ENCODE measurements around the gene TMEM119.
"Not testable (repeated sequence)": the region's sequence is repeated elsewhere in the genome, so short reads cannot be mapped to it uniquely, and the experiment has no call there.

TMEM119 gene

GRCh38 chr12:108563136-108563803 lies 34.6 kb downstream of the TMEM119 start:
- DNase-seq: peak; percentile 30

DNA sequence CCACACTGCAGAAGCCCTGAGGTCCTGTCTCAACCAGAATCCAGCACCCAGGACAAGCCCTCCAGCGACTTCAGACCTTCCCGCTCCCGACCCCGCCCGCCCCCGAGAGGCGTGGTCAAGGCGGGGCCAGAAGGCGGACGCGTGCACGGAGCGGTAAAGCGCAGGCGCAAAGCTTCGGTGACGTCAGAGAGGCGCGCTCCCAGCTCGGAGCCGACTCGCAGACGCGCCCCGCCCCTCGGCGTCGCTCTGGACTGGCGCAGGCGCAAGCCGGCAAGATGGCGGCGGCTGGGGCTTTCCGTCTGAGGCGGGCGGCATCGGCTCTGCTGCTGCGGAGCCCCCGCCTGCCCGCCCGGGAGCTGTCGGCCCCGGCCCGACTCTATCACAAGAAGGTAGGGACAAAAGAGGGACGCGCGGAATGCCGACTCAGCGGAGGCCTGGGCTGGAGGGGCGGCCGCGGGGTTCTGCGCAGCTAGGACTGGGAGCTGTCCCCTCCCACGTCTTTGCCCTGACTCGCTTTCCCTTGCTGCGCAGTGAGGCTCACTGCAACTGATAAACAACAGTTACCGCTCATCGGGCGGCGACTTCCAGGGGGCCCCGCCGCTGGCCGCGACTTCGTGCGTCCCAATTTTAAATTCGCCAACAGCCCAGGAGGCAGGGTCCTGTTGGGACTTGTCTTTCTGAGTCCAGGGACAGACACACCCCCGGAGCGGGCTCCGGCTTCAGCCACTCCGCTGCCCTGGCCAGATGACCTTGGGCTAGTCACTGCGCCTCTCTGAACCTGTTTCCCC lies 35.3 kb downstream of the TMEM119 start, which contains the start of gene ISCU:
ISCU (plus strand) TSS at position 249 of the 788 bp plus-strand sequence; CDS start at position 276, 27 bp downstream.
- DNase-seq: peak; percentile 96

DNA sequence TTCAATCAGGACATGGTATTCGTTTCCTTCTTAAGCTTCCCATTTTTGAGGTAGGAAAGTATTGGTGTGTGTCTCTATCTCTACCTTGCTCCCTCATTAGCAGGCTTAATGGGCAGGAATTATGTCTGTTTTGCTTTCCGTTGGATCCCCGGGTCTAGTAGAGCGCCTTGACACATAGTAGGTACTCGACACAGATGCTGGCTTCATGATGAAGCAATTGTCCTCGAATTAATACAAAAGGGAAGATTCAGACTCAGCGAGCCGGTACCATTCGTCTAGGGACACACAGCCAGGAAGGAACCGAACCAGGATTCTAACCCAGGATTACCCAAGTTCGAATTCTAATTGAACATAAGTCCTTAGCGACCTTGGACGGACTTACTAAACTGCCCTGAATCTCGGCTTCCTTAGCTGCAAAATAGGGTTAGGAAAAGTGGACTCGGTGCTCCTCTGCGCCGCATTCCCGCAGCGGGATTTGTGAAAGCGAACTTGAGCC lies 36.0 kb downstream of the TMEM119 start:
- DNase-seq: no peak

DNA sequence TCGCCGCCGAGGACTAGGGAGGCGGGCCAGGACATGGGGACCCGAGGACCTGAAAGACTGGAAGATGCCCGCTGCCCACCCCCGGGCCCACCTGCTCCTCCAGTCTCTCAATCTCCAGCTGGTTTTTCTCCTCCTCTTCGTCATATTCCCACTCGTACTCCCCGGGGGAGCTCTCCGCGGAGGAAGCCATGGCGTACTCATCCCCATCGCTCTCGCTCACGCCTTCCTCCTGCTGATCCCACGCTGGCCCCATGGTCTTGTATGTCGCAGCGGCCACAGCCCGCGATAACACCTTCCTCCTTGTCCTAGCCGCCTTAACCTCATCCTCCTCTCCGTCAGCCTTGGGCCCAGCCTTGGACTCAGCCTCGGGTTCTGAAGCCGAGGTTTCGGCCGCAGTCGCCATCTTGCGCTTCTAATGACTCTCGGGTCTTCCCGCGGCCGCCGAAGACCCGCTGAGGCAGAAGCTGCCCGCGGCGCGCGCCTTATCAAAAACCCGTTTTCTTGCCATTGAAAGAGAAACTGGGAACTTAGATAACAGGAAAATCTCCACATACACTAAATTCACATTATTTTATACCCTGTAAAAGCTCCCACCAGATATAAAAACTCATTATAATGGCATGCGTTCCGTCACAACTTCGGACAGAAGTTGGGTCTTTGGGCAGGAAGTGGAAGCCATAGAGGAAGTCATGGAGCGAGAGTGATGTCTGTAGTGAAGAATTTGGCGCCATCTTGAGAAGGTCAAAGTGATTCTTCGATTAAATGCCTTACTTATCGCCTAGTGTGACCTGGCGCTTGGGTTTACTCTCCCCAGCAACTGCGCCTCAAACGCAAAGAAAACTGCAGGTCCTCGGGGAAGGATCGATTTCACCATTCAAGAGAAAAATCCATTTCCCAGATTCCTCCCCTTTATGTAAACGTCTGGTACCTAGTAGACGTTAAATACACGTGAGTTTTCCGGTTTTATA lies 36.8 kb downstream of the TMEM119 start, which contains the start of gene SART3:
SART3 (minus strand) TSS at position 422 of the 968 bp plus-strand sequence; CDS start at position 403, 19 bp downstream.
- peak; percentile 57 for DNase-seq

DNA sequence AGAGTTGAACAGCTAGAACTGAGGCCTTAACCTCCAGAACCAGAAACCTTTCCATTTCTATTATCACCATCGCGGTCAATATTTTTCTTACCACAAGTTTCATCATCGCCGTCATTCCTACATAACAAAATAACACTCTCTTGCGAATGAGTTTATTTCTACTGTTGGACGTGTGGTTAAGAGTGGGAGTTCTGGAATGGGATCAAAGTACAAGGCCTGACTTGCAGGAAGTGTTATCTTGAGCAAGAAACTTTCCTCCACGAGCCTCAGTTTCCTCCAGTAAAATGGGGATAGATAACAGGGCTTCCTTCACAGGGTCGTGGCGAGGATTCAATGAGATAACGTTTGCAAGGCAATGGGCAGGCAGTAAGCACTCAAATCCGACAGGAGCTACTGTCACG lies 37.6 kb downstream of the TMEM119 start:
- DNase-seq: no peak

GRCh38 chr12:108559748-108560147 lies 38.1 kb downstream of the TMEM119 start:
- no peak for DNase-seq

GRCh38 chr12:108559007-108559655 lies 38.8 kb downstream of the TMEM119 start:
- no peak for DNase-seq

DNA sequence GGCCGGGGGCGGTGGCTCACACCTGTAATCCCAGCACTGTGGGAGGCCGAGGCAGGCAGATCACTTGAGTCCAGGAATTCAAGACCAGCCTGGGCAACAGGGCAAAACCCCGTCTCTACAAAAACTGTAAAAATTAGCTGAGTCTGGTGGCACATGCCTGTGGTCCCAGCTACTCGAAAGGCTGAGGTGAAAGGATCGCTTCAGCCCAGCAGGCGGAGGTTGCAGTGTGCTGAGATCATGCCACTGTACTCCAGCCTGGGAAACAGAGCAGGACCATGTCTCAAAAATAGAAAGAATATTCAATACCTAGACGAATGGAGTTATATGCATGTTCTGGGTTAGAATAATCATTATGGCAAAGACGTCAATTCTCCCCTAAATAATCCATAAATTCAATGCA lies 42.5 kb downstream of the TMEM119 start:
- DNase-seq: not testable (repeated sequence)

GRCh38 chr12:108553799-108554198 lies 44.1 kb downstream of the TMEM119 start:
- DNase-seq: no peak

DNA sequence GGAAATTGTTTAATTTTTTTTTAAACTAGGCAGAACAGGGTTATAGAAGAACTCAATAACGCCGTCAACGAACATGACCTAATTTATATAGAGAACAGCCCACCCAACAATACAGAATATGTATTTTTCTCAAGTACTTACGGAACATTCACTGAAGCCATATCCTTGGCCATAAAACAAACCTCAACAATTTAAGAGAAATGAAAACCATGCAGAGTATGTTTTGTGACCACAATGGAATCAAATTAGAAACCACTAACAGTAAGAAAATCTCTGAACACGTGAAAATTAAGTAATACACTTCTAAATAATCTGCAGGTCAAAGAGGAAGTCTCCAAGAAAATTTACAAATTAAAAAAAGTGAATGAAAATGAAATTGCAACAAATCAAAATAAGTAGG lies 46.3 kb downstream of the TMEM119 start:
- DNase-seq: no peak

GRCh38 chr12:108548954-108549521 lies 48.8 kb downstream of the TMEM119 start:
- no peak for DNase-seq

GRCh38 chr12:108547686-108548085 lies 50.2 kb downstream of the TMEM119 start:
- DNase-seq: no peak

DNA sequence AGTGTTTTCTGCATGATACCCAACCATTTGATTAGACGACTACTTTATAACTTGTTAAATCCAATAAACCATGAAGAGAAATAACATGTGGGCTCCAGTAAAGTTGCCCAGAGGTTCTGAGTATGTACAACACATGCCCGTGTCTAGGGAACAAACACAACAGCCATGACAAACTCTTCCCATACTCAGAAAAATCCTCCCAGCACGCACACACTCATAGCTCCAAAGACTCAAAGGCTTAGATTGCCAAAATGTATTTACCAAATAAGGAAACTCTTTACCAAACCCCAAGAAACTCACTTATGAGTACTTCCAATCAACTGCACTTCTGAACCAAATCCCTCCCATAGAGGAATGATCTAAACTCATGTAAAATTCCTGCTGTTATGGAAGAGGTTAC lies 54.2 kb downstream of the TMEM119 start:
- no peak for DNase-seq

DNA sequence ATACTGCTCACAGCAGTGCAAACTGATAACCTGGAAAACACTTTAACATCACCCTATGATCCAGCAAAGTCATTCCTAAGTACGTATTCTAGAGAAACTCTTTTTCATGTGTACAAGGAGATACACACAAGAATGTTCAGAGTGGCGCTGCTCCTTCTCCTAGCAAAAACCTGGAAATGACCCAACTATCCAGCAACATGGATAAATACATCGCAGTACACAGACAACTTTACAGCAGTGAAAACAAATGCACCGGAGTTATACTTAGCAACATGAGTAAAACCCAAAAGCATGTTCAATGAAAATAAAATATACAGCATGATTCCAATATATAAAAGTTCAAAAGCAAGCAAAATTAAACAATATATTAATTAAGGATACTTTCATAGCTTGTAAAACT lies 55.6 kb downstream of the TMEM119 start:
- no peak for DNase-seq

Data from activated gamma-delta T cell (primary cell).